Smooth muscle cell (in vitro differentiated cells): Measurements from ENCODE around the gene ITGA1. TPM values are rescaled to one million over a fixed set of nuclear protein-coding genes. Genes with fewer than 3 reads are reported as not detected.
A peak's percentile ranks its signal among the peaks of the same experiment; 100 is the strongest.

ENCODE experiments used
- DNase-seq: peaks from one replicate; lab custom pipeline; 2025; ENCODE audit not compliant: unreplicated experiment; lab: John Stamatoyannopoulos, UW
- H2AFZ ChIP-seq: fragments of 200-600 bp; sonication (generic); 2 replicates; pipeline ENCODE4 v1.6.0; 2016; ENCODE audit warnings: antibody characterized with exemption, low read depth, mild to moderate bottlenecking
- H3F3A ChIP-seq: fragments of 200-600 bp; sonication (generic); 2 replicates; pipeline ENCODE4 v1.6.0; 2017; ENCODE audit warnings: antibody characterized with exemption, low read depth
- H3K27ac ChIP-seq: fragments of 200-600 bp; sonication (generic); 2 replicates; pipeline ENCODE4 v1.5.1; 2016; ENCODE audit warnings: low read depth, mild to moderate bottlenecking
- H3K27me3 ChIP-seq: fragments of 200-600 bp; sonication (generic); 2 replicates; pipeline ENCODE4 v1.6.1; 2016; ENCODE audit warnings: low read depth, mild to moderate bottlenecking
- H3K36me3 ChIP-seq: fragments of 200-600 bp; sonication (generic); 2 replicates; pipeline ENCODE4 v1.5.1; 2016; ENCODE audit warnings: low read depth
- H3K4me1 ChIP-seq: fragments of 200-600 bp; sonication (generic); 2 replicates; pipeline ENCODE4 v1.5.1; 2016; ENCODE audit warnings: low read depth
- H3K4me2 ChIP-seq: fragments of 200-600 bp; sonication (generic); 2 replicates; pipeline ENCODE4 v1.6.0; 2016; ENCODE audit warnings: mild to moderate bottlenecking
- H3K4me3 ChIP-seq: fragments of 200-600 bp; sonication (generic); 2 replicates; pipeline ENCODE4 v1.5.1; 2016; ENCODE audit warnings: mild to moderate bottlenecking
- H3K79me2 ChIP-seq: fragments of 200-600 bp; sonication (generic); 2 replicates; pipeline ENCODE4 v1.6.0; 2016; ENCODE audit warnings: low read depth, mild to moderate bottlenecking
- H3K9ac ChIP-seq: fragments of 200-600 bp; sonication (generic); 2 replicates; pipeline ENCODE4 v1.6.0; 2016; ENCODE audit warnings: low read depth
- H3K9me3 ChIP-seq: fragments of 200-600 bp; sonication (generic); replicated peaks from 2 replicates; pipeline ENCODE4 v1.5.1; 2016; ENCODE audit warnings: low read depth
- H4K20me1 ChIP-seq: fragments of 200-600 bp; sonication (generic); 2 replicates; pipeline ENCODE4 v1.6.0; 2016; ENCODE audit warnings: low read depth
- WGBS: methylation state at CpG from one replicate; pipeline ENCODE4 v1.1.7; 2016; ENCODE audit warnings: low lambda C conversion rate; 5-methylcytosine and 5-hydroxymethylcytosine counted together
- polyA plus RNA-seq: library from polyadenylated mRNA; unstranded; fragments of >200 nt; fragmentation: Nextera tagmentation; extraction: Ambion mirVana; gene quantifications from 2 replicates; pipeline ENCODE4 v1.2.1, GENCODE V29; 2016
- total RNA-seq: library from RNA; depleted of rRNA; stranded (reverse); fragments of >200 nt; gene quantifications from 2 replicates; pipeline ENCODE4 v1.2.3, GENCODE V29; 2014
- TF ChIP-seq, protein P1 (sequence below): fragments of 200-600 bp; sonication (generic); IDR thresholded peaks from 2 replicates; pipeline ENCODE4 v1.5.1; 2017; ENCODE audit warnings: borderline replicate concordance, mild to moderate bottlenecking, antibody characterized with exemption; ENCODE audit not compliant: insufficient read depth, poor library complexity, severe bottlenecking

Gene ITGA1
- total and polyA plus RNA-seq, 2 experiments from 2014 or later = 85.2 to 250 TPM

DNA sequence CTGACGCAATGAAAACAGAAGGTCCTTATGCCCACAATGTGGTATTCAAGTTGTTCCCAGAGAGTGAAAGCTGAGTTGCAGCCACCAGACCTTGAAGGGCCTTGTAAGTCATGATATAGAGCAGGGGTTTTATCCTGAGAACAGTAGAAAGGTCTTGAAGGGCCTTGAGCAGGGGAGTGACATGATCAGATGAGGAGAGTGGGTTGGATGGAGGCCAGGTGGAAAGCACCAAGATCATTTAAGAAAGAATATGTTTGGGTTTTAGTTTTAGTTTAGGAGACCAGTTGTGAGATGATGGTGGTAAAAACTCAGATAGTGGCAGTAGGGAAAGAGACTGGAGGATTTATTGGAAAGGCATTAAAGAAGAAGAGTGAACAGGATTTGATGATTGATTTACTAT, 207.4 kb downstream of the ITGA1 start:
- Histone ChIP-seq H3K27ac (no peak overlapping the region), H2AFZ (no peak overlapping the region), H3K79me2 (peaks cover 16% of the 10 kb centered on the region), H3K9me3 (no peaks in the 10 kb centered on the region), H3K4me1 (peaks cover 13% of the 10 kb centered on the region), H3F3A (no peaks in the 10 kb centered on the region), H3K4me2 (no peak overlapping the region), H3K4me3 (no peak overlapping the region), H3K36me3 (no peaks in the 10 kb centered on the region), H3K27me3 (no peaks in the 10 kb centered on the region), H3K9ac (no peak overlapping the region), H4K20me1 (no peaks in the 10 kb centered on the region)
- TF ChIP-seq, protein P1, sequence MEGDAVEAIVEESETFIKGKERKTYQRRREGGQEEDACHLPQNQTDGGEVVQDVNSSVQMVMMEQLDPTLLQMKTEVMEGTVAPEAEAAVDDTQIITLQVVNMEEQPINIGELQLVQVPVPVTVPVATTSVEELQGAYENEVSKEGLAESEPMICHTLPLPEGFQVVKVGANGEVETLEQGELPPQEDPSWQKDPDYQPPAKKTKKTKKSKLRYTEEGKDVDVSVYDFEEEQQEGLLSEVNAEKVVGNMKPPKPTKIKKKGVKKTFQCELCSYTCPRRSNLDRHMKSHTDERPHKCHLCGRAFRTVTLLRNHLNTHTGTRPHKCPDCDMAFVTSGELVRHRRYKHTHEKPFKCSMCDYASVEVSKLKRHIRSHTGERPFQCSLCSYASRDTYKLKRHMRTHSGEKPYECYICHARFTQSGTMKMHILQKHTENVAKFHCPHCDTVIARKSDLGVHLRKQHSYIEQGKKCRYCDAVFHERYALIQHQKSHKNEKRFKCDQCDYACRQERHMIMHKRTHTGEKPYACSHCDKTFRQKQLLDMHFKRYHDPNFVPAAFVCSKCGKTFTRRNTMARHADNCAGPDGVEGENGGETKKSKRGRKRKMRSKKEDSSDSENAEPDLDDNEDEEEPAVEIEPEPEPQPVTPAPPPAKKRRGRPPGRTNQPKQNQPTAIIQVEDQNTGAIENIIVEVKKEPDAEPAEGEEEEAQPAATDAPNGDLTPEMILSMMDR = no peak
- 97% methylated on average over 1 of the region's 1 CpG for whole genome bisulfite sequencing
- DNase-seq = no peak

DNA sequence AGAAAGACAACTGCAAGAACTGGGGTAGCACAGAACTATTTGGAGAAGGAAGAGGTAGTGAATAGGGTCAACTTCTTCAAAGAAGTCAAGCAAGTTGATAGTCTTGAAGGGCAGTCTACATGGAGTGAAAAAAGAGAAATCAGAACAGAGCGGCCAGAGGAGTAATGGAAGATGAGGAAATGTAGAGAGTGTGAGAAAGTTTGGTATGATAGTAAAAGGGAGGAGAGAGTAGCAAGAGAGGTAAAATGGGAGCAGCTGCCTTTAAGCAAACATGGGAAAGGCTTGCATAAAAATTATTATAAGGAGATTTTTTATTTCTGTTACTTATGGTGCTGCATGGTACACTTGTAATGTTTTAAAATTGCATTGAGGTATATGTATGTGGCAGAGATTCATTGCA, 208.2 kb downstream of the ITGA1 start:
- Histone ChIP-seq H3K36me3 (no peaks in the 10 kb centered on the region), H4K20me1 (no peaks in the 10 kb centered on the region), H3K4me2 (no peak overlapping the region), H3K9ac (no peak overlapping the region), H3K4me3 (no peak overlapping the region), H3K9me3 (no peaks in the 10 kb centered on the region), H3K79me2 (peaks cover 18% of the 10 kb centered on the region), H2AFZ (no peak overlapping the region), H3K27ac (no peak overlapping the region), H3F3A (no peaks in the 10 kb centered on the region), H3K27me3 (no peaks in the 10 kb centered on the region), H3K4me1 (peaks cover 5% of the 10 kb centered on the region)
- 100% methylated on average over 1 of the region's 1 CpG for WGBS
- DNase-seq = no peak
- TF ChIP-seq, protein P1 = no peak

DNA sequence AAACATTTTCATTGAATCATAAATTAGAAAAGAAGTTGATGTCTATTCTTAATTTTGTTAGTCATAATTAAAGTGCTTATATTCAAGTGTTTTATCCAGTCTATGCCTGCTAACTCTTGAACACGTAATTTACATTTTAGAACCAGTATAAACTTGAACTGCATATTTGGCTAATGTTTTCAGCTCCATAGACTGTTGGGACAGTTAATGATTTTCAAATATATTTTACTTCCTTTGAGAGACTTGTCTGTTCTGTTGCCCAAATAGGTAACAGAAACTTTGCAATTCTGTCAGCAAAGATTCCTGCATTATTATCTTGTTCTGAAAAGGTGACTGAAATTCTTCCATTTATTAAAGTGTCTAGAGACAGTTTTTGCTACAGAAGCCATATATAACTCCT, 209.3 kb downstream of the ITGA1 start:
- H3K36me3 ChIP-seq = no peaks in the 10 kb centered on the region

DNA sequence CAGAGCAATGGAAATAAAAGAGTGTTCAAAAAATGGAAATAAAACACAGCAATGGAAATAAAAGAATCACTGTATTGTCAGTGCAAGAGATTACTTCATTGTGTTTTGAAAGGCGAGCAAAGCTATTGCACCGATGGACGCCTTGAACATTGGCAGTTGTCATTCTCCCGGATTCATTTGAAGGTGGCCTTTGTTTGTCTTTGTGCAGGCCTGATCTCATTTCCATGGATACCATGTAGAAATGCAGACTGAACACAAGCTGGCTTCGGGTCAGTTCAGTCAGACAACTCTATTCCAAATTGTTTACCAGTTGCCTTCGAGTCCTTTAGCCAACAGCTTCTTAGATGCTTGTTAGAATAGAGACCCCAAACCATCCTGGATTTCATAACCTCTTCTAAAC, 209.7 kb downstream of the ITGA1 start:
- Histone ChIP-seq H3F3A (no peaks in the 10 kb centered on the region), H3K27me3 (no peaks in the 10 kb centered on the region), H3K27ac (peak overlapping the region; percentile 43), H3K4me2 (no peak overlapping the region), H4K20me1 (no peaks in the 10 kb centered on the region), H2AFZ (no peak overlapping the region), H3K9ac (no peak overlapping the region), H3K36me3 (no peaks in the 10 kb centered on the region), H3K4me3 (no peak overlapping the region), H3K9me3 (no peaks in the 10 kb centered on the region), H3K4me1 (peaks cover 4% of the 10 kb centered on the region), H3K79me2 (peaks cover 22% of the 10 kb centered on the region)
- no peak for DNase-seq
- TF ChIP-seq, protein P1 = no peak
- WGBS = 87% methylated on average over 6 of the region's 6 CpGs

More for the DNA sequence above, 209.3 kb downstream of the ITGA1 start:
- H3K9me3 ChIP-seq = no peaks in the 10 kb centered on the region
- no peaks in the 10 kb centered on the region for H3F3A ChIP-seq
- no peak overlapping the region for H3K9ac ChIP-seq
- H3K27me3 ChIP-seq = no peaks in the 10 kb centered on the region
- H3K4me2 ChIP-seq = no peak overlapping the region
- H3K4me1 ChIP-seq = peaks cover 4% of the 10 kb centered on the region
- H4K20me1 ChIP-seq = no peaks in the 10 kb centered on the region
- WGBS = 90% methylated on average over 1 of the region's 1 CpG
- H3K4me3 ChIP-seq = no peak overlapping the region
- TF ChIP-seq, protein P1 = no peak
- no peak for DNase-seq
- H2AFZ ChIP-seq = no peak overlapping the region
- peaks cover 18% of the 10 kb centered on the region for H3K79me2 ChIP-seq
- peak overlapping the region; percentile 43 for H3K27ac ChIP-seq
